Activated naive CD8-positive, alpha-beta T cell treated with anti-CD3 and anti-CD28 coated beads, Interleukin-2, amount 10 ng/mL, durations not matched to agents 7 days and 5 days (primary cell): ENCODE results near the gene ZNF341. TPM values are rescaled to one million over a fixed set of nuclear protein-coding genes. Genes with fewer than 3 reads are reported as not detected.

Experiments
- ATAC-seq: fragments of 150-1000 bp; cut with Tn5 transposase; one replicate; pipeline ENCODE4 v1.10.0; 2021; ENCODE audit warnings: low read depth, moderate library complexity
- POLR2A ChIA-PET: fragments of 350-600 bp; sonication (Branson Sonifier 250); formaldehyde crosslinking; loops from one replicate; lab custom pipeline; 2021; ENCODE audit warnings: antibody characterized with exemption; lab: Charles Lee
- DNase-seq: peaks from one replicate; pipeline ENCODE4 v3.0.0; 2021
- H3K27ac Mint-ChIP-seq: one replicate; pipeline ENCODE4 v1.8.0; 2022; ENCODE audit warnings: mild to moderate bottlenecking, mixed read lengths
- H3K27me3 Mint-ChIP-seq: one replicate; pipeline ENCODE4 v1.8.0; 2022; ENCODE audit warnings: mild to moderate bottlenecking, moderate library complexity, mixed read lengths
- H3K36me3 Mint-ChIP-seq: one replicate; pipeline ENCODE4 v1.8.0; 2021; ENCODE audit warnings: mild to moderate bottlenecking, mixed read lengths
- H3K4me1 Mint-ChIP-seq: one replicate; pipeline ENCODE4 v1.8.0; 2021; ENCODE audit warnings: mixed read lengths
- H3K4me3 Mint-ChIP-seq: one replicate; pipeline ENCODE4 v1.8.0; 2022; ENCODE audit warnings: mild to moderate bottlenecking, moderate library complexity, mixed read lengths
- H3K9me3 Mint-ChIP-seq: one replicate; pipeline ENCODE4 v1.8.0; 2021; ENCODE audit warnings: mixed read lengths
- total RNA-seq, 2 experiments: library from RNA; stranded (reverse); gene quantifications; one replicate each; pipeline ENCODE4 v1.2.3, GENCODE V29; 2021

ZNF341 gene
- total RNA-seq, 2 experiments from 2014 or later, result 5.1 to 5.7 TPM

- Mint-ChIP-seq H3K4me1 (peaks cover 34% of the 10 kb centered on the region), H3K27me3 (no peaks in the 10 kb centered on the region), H3K36me3 (peaks cover 14% of the 10 kb centered on the region), H3K9me3 (no peaks in the 10 kb centered on the region), H3K4me3 (no peak overlapping the region), H3K27ac (no peak overlapping the region)
- POLR2A ChIA-PET, result no interaction called here
- ATAC-seq (no peak), DNase-seq (no peak)
These were observed 91.2 kb downstream of the ZNF341 start for GRCh38 chr20:33822991-33823390.

- no peaks in the 10 kb centered on the region for H3K27me3 Mint-ChIP-seq
- no peak overlapping the region for H3K4me3 Mint-ChIP-seq
- H3K36me3 Mint-ChIP-seq, result peaks cover 12% of the 10 kb centered on the region
- no peak overlapping the region for H3K27ac Mint-ChIP-seq
- DNase-seq (no peak), ATAC-seq (no peak)
- H3K9me3 Mint-ChIP-seq, result no peaks in the 10 kb centered on the region
- peaks cover 35% of the 10 kb centered on the region for H3K4me1 Mint-ChIP-seq
- POLR2A ChIA-PET, result interaction anchor here (0.9 kb wide), 2 partner anchors 13 to 28 kb away, joined by 3 to 4 read pairs; no protein-coding TSS in a partner anchor
These were observed 93.1 kb downstream of the ZNF341 start for GRCh38 chr20:33824852-33825251.

- no peak overlapping the region for H3K27ac Mint-ChIP-seq
- DNase-seq (no peak), ATAC-seq (no peak)
- peaks cover 15% of the 10 kb centered on the region for H3K36me3 Mint-ChIP-seq
- H3K27me3 Mint-ChIP-seq, result no peaks in the 10 kb centered on the region
- no peaks in the 10 kb centered on the region for H3K9me3 Mint-ChIP-seq
- POLR2A ChIA-PET, result interaction anchor here (0.6 to 0.9 kb wide), 3 partner anchors 14 to 539 kb away, joined by 3 to 5 read pairs (median 4); no protein-coding TSS in a partner anchor
- H3K4me1 Mint-ChIP-seq, result peaks cover 37% of the 10 kb centered on the region
- no peak overlapping the region for H3K4me3 Mint-ChIP-seq
These were observed 93.8 kb downstream of the ZNF341 start for GRCh38 chr20:33825340-33826269.

- Mint-ChIP-seq H3K27ac (no peak overlapping the region), H3K4me1 (peaks cover 37% of the 10 kb centered on the region), H3K36me3 (peaks cover 15% of the 10 kb centered on the region), H3K27me3 (no peaks in the 10 kb centered on the region), H3K4me3 (no peak overlapping the region), H3K9me3 (no peaks in the 10 kb centered on the region)
- ATAC-seq (no peak), DNase-seq (no peak)
- POLR2A ChIA-PET, result interaction anchor here (0.6 to 1.5 kb wide), 2 partner anchors 15 to 538 kb away, joined by 3 to 5 read pairs; partner anchors contain the start of gene CHMP4B
These were observed 94.6 kb downstream of the ZNF341 start for GRCh38 chr20:33826270-33826897.

GRCh38 chr20:33827109-33827508, 95.3 kb downstream of the ZNF341 start:
- ATAC-seq, result no peak
- POLR2A ChIA-PET, result interaction anchor here (1.5 kb wide), 1 partner anchor 16 kb away, joined by 3 read pairs; the partner anchor contains the start of gene CHMP4B
- no peaks in the 10 kb centered on the region for H3K9me3 Mint-ChIP-seq
- H3K27me3 Mint-ChIP-seq, result no peaks in the 10 kb centered on the region
- H3K27ac Mint-ChIP-seq, result no peak overlapping the region
- H3K36me3 Mint-ChIP-seq, result peaks cover 22% of the 10 kb centered on the region
- no peak for DNase-seq
- H3K4me3 Mint-ChIP-seq, result no peak overlapping the region
- H3K4me1 Mint-ChIP-seq, result peaks cover 37% of the 10 kb centered on the region

- Mint-ChIP-seq H3K4me1 (peaks cover 37% of the 10 kb centered on the region), H3K27ac (no peak overlapping the region), H3K36me3 (peaks cover 23% of the 10 kb centered on the region), H3K4me3 (peak overlapping the region; percentile 4), H3K9me3 (no peaks in the 10 kb centered on the region), H3K27me3 (no peaks in the 10 kb centered on the region)
- POLR2A ChIA-PET, result interaction anchor here (1.5 kb wide), 1 partner anchor 16 kb away, joined by 3 read pairs; the partner anchor contains the start of gene CHMP4B
- no peak for DNase-seq
- no peak for ATAC-seq
These were observed 96.0 kb downstream of the ZNF341 start for GRCh38 chr20:33827634-33828325.

- peaks cover 35% of the 10 kb centered on the region for H3K4me1 Mint-ChIP-seq
- POLR2A ChIA-PET, result no interaction called here
These were observed 96.6 kb downstream of the ZNF341 start for GRCh38 chr20:33828326-33828844.

GRCh38 chr20:33828967-33829560, 97.3 kb downstream of the ZNF341 start:
- H3K27me3 Mint-ChIP-seq, result no peaks in the 10 kb centered on the region
- DNase-seq (no peak), ATAC-seq (no peak)
- no peaks in the 10 kb centered on the region for H3K9me3 Mint-ChIP-seq
- H3K27ac Mint-ChIP-seq, result no peak overlapping the region
- H3K4me1 Mint-ChIP-seq, result peaks cover 37% of the 10 kb centered on the region
- POLR2A ChIA-PET, result no interaction called here
- H3K4me3 Mint-ChIP-seq, result no peak overlapping the region
- H3K36me3 Mint-ChIP-seq, result peaks cover 34% of the 10 kb centered on the region

More at GRCh38 chr20:33828326-33828844, 96.6 kb downstream of the ZNF341 start:
- Mint-ChIP-seq H3K36me3 (peaks cover 27% of the 10 kb centered on the region), H3K27ac (no peak overlapping the region), H3K9me3 (no peaks in the 10 kb centered on the region), H3K4me3 (no peak overlapping the region), H3K27me3 (no peaks in the 10 kb centered on the region)
- no peak for ATAC-seq
- DNase-seq, result no peak

- ATAC-seq (no peak), DNase-seq (no peak)
- no peaks in the 10 kb centered on the region for H3K27me3 Mint-ChIP-seq
- no peaks in the 10 kb centered on the region for H3K9me3 Mint-ChIP-seq
- H3K27ac Mint-ChIP-seq, result peak overlapping the region; percentile 3
- H3K36me3 Mint-ChIP-seq, result peaks cover 30% of the 10 kb centered on the region
- no peak overlapping the region for H3K4me3 Mint-ChIP-seq
- H3K4me1 Mint-ChIP-seq, result peaks cover 34% of the 10 kb centered on the region
- POLR2A ChIA-PET, result no interaction called here
These were observed 97.8 kb downstream of the ZNF341 start for GRCh38 chr20:33829636-33830035.

- Mint-ChIP-seq H3K27ac (no peak overlapping the region), H3K27me3 (no peaks in the 10 kb centered on the region), H3K9me3 (no peaks in the 10 kb centered on the region), H3K4me3 (no peak overlapping the region), H3K36me3 (peaks cover 36% of the 10 kb centered on the region), H3K4me1 (peaks cover 34% of the 10 kb centered on the region)
- POLR2A ChIA-PET, result interaction anchor here (1.1 kb wide), 1 partner anchor 29 kb away, joined by 4 read pairs; no protein-coding TSS in a partner anchor
- DNase-seq (no peak), ATAC-seq (no peak)
These were observed 98.6 kb downstream of the ZNF341 start for GRCh38 chr20:33830371-33830770.

- POLR2A ChIA-PET, result no interaction called here
These were observed 100.5 kb downstream of the ZNF341 start for GRCh38 chr20:33832103-33832804.

GRCh38 chr20:33833333-33833732, 101.5 kb downstream of the ZNF341 start:
- Mint-ChIP-seq H3K27me3 (no peaks in the 10 kb centered on the region), H3K4me1 (peaks cover 36% of the 10 kb centered on the region), H3K9me3 (no peaks in the 10 kb centered on the region), H3K4me3 (no peak overlapping the region), H3K27ac (peak overlapping the region; percentile 18), H3K36me3 (peaks cover 43% of the 10 kb centered on the region)
- DNase-seq (no peak), ATAC-seq (no peak)
- POLR2A ChIA-PET, result no interaction called here

More at GRCh38 chr20:33832103-33832804, 100.5 kb downstream of the ZNF341 start:
- H3K36me3 Mint-ChIP-seq, result peaks cover 43% of the 10 kb centered on the region
- no peak overlapping the region for H3K4me3 Mint-ChIP-seq
- no peak for ATAC-seq
- H3K27me3 Mint-ChIP-seq, result no peaks in the 10 kb centered on the region
- no peaks in the 10 kb centered on the region for H3K9me3 Mint-ChIP-seq
- H3K4me1 Mint-ChIP-seq, result peaks cover 34% of the 10 kb centered on the region
- H3K27ac Mint-ChIP-seq, result no peak overlapping the region
- DNase-seq, result no peak
